KOPT-K1 (cell line): ENCODE data around the gene STUM.
"Not testable (repeated sequence)": the region's sequence is repeated elsewhere in the genome, so short reads cannot be mapped to it uniquely, and the experiment has no call there.

Experiments
- H3K27ac ChIP-seq: fragments of 200-600 bp; sonication (generic); 2 replicates; pipeline ENCODE4 v1.5.1; 2016; ENCODE audit warnings: antibody characterized with exemption, mild to moderate bottlenecking, low read depth, low read length; ENCODE audit not compliant: poor library complexity, severe bottlenecking
- H3K36me3 ChIP-seq: fragments of 200-600 bp; sonication (generic); 2 replicates; pipeline ENCODE4 v1.5.1; 2017; ENCODE audit warnings: antibody characterized with exemption, mild to moderate bottlenecking, low read length, moderate library complexity; ENCODE audit not compliant: insufficient read depth
- H3K9me3 ChIP-seq: fragments of 200-600 bp; sonication (generic); 2 replicates; pipeline ENCODE4 v1.5.1; 2017; ENCODE audit warnings: antibody characterized with exemption, low read length, mild to moderate bottlenecking; ENCODE audit not compliant: insufficient read depth, poor library complexity, severe bottlenecking

STUM gene

DNA sequence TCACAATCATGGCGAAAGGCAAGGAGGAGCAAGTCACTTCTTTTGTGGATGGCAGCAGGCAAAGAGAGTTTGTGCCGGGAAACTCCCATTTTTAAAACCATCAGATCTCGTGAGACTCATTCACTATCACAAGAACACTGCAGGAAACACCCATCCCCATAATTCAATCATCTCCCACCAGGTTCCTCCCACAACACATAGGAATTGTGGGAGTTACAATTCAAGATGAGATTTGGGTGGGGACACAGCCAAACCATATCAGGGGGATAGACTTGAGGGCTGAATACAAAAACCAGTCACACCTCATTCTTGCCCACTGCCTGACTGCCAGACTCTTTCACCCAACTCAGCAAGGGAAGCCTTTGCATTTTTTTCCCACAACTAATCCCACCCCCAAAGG, 50.4 kb downstream of the STUM start:
- not testable (repeated sequence) for H3K36me3 ChIP-seq, H3K9me3 ChIP-seq, H3K27ac ChIP-seq

DNA sequence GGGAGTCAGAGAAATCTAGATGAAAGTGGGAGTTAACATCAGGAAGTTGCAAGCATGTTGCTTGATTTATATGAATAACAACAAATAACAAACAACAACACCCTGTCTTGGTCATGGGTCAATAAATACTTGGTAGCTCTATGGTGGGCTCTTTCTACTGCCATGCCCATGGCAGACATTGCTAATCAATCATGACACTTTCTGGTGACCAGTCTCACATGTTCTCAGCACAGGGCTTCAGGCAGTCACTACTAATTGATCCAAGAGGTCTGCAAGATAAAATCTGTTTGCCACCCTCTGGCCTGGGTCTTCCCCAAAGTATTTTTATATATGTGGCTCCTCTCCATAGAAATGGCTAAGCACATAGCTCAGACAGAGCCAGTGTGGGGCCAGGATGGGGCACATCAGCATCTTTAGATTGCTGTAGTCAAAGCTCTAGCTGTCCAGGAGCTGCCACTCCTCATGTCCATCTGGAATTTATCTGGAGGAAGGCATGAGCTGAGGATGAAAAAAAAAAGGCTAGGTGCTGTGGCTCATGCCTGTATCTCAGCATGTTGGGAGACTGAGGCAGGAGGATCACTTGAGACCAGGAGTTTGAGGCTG, 51.2 kb downstream of the STUM start:
- H3K27ac ChIP-seq: no peak overlapping the region
- H3K36me3 ChIP-seq: no peaks in the 10 kb centered on the region
- no peaks in the 10 kb centered on the region for H3K9me3 ChIP-seq

GRCh38 chr1:226600254-226600653, 51.7 kb downstream of the STUM start:
- Histone ChIP-seq H3K27ac (no peak overlapping the region), H3K36me3 (no peaks in the 10 kb centered on the region), H3K9me3 (no peaks in the 10 kb centered on the region)

- no peaks in the 10 kb centered on the region for H3K36me3 ChIP-seq
- no peak overlapping the region for H3K27ac ChIP-seq
- H3K9me3 ChIP-seq: no peaks in the 10 kb centered on the region
These were observed 52.9 kb downstream of the STUM start for GRCh38 chr1:226601456-226601855.

GRCh38 chr1:226602186-226603021, 53.8 kb downstream of the STUM start:
- Histone ChIP-seq H3K36me3 (no peaks in the 10 kb centered on the region), H3K9me3 (no peaks in the 10 kb centered on the region), H3K27ac (no peak overlapping the region)

GRCh38 chr1:226603022-226603857, 54.7 kb downstream of the STUM start:
- Histone ChIP-seq H3K27ac (no peak overlapping the region), H3K36me3 (no peaks in the 10 kb centered on the region)

DNA sequence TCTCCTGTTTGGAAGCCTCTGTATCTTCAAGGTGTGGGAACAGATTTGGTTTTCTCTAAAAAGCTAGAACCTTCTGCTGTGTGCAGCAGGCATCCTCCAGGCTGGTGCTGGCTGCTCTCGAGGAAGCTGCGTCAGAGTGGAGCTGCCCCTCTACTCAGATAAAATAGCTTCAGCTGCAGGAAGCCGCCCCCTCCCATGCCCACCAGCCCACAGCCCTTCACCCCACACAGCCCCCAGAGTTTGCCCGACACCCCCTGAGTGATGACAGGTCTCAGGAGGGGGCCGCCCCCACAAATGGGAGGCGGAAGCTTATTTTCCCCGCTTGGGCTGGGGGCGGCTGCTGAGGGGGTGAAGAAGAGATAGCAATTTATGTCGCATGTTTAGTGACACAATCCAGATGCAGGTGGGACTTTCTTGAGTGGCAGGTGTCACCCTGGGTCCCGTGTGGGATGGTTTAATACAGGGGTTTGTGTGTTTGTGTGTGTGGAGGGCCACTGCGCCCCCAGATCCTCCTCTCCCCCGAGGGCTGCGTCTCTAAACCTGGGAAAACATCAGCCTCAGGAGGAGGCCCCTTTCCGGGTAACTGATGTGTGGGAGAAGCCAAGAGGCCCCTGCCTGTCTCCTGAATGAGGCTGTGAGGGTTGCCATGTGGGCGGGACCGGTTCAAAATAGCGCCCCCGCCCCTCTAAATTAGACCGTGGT, 55.4 kb downstream of the STUM start:
- no peaks in the 10 kb centered on the region for H3K36me3 ChIP-seq

More at GRCh38 chr1:226603022-226603857, 54.7 kb downstream of the STUM start:
- H3K9me3 ChIP-seq: no peaks in the 10 kb centered on the region

GRCh38 chr1:226604560-226605317, 56.2 kb downstream of the STUM start:
- H3K36me3 ChIP-seq: no peaks in the 10 kb centered on the region
- no peak overlapping the region for H3K27ac ChIP-seq

More for the DNA sequence above, 55.4 kb downstream of the STUM start:
- no peaks in the 10 kb centered on the region for H3K9me3 ChIP-seq
- no peak overlapping the region for H3K27ac ChIP-seq

DNA sequence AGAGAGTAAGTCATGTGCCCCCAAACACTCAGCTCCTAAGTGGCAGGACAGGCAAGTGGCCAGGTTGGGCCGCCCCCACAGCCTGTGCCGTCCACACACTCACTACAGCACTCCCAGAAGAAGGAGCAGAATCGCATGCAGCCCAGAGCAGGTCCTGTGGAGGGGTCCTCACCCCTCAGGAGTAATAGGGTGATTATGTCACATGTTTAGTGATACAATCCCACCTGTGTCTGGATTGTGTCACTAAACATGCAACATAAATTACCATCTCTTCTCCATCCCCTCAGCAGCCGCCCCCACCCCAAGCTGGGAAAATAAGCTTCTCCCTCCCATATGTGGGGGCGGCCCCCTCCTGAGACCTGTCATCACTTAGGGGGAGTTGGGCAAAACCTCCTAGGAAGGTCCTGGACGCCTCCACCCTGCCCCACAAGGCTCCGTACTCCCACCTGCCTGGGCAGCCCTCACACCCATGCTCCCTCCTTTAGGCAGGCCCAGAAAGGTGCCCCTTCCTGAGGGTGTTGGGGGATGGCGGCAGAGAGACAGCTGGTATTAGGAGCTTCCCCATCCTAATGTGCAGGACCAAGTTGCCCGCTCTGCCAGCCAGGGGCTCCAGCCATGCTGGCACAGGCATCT, 56.9 kb downstream of the STUM start:
- H3K9me3 ChIP-seq: no peaks in the 10 kb centered on the region
- H3K36me3 ChIP-seq: no peaks in the 10 kb centered on the region
- H3K27ac ChIP-seq: no peak overlapping the region

More at GRCh38 chr1:226604560-226605317, 56.2 kb downstream of the STUM start:
- no peaks in the 10 kb centered on the region for H3K9me3 ChIP-seq

GRCh38 chr1:226606311-226607267, 58.0 kb downstream of the STUM start:
- Histone ChIP-seq H3K9me3 (no peaks in the 10 kb centered on the region), H3K36me3 (no peaks in the 10 kb centered on the region), H3K27ac (no peak overlapping the region)

DNA sequence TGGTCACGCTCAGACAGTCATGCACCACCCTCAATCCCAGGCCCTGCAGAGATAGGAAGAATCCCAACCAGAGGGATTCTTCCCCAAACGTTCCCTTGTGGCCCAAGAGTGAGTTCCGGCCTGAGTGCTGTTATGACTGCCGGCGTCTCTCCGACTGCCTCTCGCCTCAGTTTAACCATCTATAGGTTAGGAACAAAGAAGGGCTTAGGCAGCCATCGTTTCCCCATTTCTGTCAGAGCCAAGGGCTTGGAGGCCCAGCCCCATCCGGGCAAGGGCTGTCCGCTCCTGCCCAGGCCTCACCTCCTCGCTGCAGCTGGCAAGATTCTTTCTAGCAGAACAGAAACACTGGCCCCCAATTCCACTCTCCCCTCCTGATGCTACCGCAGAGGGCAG, 58.7 kb downstream of the STUM start:
- H3K36me3 ChIP-seq: no peaks in the 10 kb centered on the region
- no peaks in the 10 kb centered on the region for H3K9me3 ChIP-seq
- H3K27ac ChIP-seq: no peak overlapping the region

- no peaks in the 10 kb centered on the region for H3K36me3 ChIP-seq
- H3K9me3 ChIP-seq: no peaks in the 10 kb centered on the region
- no peak overlapping the region for H3K27ac ChIP-seq
These were observed 59.3 kb downstream of the STUM start for GRCh38 chr1:226607821-226608220.
